SW 1271 (cell line): ENCODE data around the gene AKT1.
A peak's percentile ranks its signal among the peaks of the same experiment; 100 is the strongest.
"Not testable (repeated sequence)": the region's sequence is repeated elsewhere in the genome, so short reads cannot be mapped to it uniquely, and the experiment has no call there.

Experiments used
- DNase-seq, 2 experiments: peaks; one replicate each; lab custom pipeline; 2025; lab: John Stamatoyannopoulos, UW

The AKT1 gene

DNA sequence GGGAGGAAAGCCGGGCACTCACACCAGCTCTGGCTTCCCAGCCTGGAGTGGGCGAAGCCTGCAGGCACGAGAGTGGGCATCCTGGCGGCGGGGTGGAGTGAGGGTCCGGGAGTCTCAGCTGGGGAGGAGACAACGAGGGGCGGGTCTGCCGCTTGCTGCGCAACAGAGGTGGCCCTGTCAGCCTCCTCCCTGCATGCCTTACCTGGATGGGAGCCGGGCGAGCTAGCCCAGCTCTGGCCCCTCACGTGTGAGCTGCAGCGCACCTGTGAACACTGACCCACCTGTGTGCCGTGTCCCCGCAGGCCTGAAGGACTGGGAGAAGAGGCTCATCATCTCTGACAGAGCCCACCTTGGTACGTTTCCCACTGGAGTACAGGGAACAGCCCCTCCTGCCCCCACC lies 56.5 kb downstream of the AKT1 start:
- no peak for DNase-seq

DNA sequence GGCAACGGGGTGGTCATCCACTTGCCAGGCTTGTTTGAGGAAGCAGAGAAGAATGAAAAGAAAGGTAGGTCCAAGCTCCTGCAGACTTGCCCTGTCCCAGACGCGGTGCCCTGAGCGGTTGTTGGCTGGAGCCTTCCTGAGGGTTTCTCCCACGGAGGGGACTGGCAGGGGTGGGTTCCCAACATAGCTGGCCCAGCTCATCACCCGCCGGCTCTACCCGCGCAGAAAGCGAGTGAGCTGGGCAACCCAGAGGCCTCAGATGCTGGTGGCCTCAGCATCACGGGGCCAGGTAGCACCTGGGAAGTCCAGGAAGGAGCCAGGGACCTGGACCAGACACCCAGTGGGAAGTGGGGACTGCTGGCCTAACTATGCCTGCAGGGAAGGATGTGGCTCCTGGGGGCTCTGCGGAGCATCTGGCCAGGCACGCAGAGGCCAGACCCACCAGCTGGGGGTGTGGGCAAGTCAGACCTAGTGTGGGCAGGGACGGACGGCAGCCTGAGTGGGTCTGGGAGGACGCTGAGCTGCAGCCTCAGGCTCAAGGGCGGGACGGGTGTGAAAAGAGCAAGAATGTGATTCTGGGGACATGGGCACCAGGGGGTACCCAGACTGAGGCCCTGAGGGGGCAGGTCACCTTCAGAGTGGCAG lies 57.1 kb downstream of the AKT1 start:
- no peak for DNase-seq

DNA sequence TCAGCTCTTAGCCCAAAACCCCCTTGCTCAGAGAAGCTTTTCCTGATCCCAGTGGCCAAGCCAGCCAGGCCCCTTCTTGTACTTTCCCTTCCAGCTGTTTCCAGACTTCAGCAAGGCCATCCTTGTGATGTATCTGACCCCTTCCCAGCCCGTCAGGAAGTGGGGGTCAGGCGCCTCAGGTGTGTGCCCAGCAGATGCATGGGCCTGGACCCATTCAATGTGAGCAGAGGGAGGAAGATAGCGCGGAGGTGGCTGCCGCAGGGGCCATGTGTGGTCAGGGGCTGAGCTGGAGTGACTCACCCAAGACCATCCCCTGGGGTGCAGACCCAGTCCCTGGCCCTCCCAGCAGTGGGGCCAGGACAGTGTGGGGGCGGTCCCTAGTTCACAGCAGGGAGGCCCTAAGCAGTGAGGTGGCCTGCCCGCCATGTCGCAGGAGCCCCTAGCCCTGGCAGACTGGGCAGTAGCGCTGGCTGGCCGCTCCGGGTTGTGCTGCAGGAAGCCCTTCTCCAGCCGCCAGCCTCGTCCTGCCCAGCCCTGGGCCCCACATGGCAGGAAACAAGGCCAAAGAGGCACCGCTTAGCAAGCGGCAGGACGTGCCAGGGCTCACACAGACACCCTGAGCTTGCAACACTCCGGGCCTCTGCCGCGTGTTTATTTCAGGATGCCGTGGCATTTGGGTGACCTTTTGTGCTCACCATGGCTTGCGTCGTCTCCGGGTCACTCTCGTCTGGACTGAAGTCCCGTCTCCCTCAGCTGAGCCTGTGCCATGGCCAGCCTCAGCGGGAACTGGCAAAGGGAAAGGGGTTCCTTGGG lies 59.5 kb downstream of the AKT1 start:
- no peak for DNase-seq

DNA sequence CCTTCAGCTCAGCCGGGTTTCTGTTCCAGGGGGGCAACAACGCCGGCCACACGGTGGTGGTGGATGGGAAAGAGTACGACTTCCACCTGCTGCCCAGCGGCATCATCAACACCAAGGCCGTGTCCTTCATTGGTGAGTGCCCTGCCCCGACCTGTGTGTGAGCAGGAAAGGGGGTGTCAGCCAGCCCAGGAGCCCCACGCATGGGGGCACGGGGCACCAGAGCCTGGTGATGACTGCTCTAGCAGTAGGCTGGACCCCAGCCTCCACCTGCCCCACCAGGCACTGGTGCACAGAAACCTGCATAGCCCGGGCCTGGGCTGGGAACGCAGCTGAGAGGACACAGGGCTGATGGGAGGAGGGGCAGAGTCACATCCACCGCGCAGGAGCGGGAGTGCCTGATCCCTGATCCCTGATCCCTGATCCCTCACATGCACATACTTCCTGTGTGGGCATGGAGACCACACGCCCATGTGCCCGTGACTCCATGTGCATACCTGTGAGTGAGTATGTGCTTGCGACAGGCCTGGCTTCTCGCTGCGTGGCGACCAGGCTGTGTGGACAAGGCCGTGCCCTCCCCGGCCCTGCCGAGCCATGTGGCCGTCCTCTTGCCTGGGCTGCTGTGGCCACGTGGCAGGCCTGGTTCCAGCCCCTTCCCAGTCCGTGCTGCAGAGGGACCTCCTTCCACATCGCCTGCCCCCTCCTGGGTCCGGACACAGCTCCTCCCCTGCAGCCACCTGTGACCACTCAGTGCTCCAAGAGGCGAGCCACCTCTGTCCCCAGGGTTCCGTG lies 60.4 kb downstream of the AKT1 start:
- DNase-seq, result no peak

DNA sequence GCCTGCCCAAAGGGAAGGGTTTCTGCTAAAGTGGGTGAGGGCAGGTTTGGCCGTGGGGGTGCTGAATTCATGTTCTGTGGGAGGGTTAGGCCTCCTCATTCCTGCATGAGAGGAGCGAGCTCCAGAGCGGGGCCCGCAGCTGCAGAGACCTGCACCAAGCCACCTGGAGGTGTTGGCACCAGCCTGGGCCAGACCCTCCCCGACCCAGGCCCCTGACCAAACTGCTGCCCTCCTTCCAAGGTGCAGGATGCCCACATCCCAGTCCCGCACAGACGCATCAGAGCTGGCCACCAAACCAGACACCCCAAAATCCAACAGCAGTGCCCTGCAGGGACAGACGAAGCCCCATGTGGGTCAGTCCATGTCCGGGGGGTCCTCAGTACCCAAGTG lies 61.0 kb downstream of the AKT1 start:
- DNase-seq, result no peak

DNA sequence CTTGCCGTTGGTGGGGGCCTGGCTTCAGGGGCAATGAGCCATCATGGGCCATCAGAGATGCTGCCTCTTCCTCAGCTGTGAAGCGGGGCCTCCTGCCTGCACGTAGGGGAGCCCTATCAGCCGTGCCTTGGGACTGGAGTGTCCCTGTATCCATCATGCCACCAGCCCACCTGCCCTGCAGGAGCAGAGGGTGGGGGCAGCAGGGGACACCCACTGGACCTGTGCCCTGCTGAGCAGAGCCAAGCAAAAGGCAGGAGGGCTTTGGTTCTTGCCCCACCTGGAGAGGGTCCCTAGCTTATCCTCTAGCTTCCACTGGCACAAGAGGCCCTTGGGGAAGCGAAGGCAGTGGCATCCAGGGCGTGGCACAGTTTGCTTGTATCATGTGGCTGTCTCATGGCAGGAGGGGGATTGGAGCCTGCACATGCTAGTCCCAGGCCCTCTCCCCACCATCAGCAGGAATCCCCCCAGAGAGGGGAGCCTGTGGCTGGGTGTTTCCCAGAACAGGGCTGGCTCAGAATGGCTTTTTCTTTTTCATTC lies 61.4 kb downstream of the AKT1 start:
- no peak for DNase-seq

DNA sequence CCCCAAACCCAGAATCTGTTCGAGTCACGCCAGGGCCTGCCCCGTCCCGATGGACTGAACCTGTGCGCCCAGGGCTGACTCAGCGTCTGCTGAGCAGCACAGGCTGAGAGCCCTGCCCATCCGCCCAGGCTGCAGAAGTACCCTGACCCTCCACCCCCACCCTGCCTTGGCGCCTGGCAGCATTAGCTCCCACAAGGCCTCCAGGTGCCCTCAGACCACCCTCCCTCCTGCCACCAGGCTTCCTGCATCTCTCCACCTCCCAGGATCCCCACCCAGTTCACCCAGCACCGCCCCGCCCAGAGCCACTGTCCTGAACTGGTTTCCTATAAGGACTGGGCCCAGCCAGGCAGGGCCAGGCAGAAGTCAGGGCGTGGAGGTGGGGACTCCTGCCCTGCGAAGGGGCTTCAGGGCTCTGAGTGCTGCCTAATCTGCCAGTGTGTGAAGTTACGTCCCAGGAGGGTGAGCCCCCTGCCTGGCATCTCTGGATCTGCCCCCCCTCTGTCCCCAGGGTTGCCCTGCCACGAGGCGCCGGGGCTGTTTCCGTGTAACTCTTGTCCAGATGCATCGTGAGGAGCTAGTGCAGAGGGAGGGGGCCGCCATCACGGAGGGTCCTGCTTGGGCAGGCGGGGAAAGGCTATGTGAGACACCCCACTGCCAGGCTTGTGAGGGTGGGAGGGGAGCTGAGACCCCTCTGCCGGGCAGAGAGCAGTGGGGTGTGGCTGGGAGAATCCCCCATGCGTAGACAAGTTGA lies 62.4 kb downstream of the AKT1 start:
- DNase-seq, result no peak

DNA sequence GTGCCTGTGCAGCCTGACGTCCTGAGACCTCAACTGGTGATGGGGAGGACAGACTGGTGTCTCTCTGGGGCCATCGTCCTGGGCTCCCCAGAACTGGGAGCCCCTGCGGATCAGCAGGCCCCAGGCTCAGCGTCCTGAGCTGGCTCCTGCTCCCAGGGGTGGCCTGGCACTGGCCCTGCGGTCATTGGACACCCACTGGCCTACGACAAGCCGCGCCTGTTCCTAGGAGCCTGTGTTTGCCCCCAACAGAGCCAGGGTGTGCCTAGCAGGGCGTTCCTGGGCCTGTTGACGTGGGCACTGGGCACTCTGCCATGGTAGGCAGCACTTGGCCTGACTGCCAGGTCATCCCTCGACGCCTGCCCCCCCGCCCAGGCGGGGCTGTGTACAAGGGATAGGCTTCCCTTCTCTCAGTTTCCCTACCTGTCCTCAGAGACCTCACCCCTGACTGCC lies 63.2 kb downstream of the AKT1 start:
- no peak for DNase-seq

DNA sequence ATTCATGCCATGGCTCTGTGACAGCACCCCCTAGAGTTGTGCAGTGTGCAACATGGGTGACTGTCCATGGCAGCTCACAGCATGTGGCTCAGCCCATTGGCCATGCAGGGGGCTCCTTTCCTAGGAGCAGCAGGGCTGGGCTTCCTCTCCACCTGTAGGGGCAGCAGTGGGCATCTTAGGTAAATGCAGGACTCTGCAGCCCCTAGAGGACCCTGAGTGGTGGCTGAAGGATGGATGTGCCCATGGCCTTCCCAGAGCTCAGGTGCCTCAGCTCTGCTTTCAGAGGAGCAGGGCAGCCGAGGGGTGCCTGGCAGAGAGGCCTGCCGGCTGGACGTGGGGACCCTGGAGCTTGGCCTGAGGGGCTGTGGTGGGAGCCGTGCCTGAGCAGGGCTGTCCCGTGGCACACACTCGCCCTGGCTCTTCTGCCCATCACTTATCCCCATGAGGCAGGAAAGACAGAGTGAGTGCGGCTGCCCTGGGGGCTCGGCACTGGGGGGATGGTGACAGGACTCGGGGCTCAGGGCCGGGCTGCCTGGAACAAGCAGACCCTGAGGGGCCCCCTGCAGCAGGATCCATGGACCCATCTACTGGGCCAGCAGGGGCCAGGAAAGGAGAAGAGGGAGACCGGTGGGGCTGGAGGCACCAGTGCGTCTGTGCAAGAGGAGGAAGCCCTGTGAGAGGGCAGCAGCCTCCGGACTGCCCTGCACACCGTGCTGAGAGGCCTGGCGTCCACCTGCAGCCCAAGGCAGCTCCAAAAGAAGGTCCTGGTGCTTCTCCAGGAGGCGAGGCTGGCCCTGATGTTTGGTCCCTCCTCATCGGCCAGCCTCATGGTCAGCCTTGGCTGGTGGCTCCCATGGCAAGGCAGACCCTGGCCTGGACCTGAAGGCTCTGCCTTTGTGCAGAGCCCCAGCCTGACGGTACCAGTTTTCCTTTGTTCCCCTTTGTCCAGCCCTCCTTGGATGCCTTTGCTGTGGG lies 63.9 kb downstream of the AKT1 start:
- DNase-seq, result peak in 1 of 2 experiments; percentile 27

DNA sequence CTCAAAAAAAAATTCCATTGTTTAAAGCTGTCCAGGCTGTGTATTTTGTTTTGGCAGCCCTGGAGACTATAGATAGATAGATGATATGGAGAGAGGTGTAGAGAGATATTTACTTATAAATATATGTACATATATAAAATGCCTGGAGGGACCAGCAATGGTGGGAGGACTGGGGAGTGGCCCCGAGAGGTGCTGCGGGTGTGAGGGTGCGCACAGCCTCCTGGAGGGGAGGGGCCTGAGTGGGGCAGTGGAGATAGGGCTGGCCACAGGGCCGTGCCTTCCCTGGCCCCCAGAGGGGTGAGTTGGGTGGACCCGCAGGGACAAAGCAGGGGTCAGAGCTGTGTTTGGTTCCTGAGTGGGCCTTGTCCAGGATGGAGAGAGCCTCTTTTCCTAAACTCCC lies 65.1 kb downstream of the AKT1 start:
- no peak for DNase-seq

DNA sequence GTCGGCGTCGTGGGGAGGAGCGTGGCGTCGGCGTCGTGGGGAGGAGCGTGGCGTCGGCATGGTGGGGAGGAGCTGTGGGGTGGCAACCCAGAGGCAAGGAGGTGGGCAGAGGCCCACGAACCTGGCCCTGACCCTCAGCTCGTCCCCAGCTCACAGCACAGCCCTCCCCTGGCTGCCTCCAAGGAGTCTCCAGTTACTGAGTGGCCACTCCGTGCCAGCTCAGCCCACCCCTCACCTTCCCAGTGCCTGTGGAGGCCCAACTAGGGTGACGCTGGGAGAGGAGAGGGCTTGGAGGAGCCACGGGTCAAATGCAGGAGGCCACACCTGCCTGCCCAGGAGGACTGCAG lies 65.7 kb downstream of the AKT1 start:
- DNase-seq, result no peak

DNA sequence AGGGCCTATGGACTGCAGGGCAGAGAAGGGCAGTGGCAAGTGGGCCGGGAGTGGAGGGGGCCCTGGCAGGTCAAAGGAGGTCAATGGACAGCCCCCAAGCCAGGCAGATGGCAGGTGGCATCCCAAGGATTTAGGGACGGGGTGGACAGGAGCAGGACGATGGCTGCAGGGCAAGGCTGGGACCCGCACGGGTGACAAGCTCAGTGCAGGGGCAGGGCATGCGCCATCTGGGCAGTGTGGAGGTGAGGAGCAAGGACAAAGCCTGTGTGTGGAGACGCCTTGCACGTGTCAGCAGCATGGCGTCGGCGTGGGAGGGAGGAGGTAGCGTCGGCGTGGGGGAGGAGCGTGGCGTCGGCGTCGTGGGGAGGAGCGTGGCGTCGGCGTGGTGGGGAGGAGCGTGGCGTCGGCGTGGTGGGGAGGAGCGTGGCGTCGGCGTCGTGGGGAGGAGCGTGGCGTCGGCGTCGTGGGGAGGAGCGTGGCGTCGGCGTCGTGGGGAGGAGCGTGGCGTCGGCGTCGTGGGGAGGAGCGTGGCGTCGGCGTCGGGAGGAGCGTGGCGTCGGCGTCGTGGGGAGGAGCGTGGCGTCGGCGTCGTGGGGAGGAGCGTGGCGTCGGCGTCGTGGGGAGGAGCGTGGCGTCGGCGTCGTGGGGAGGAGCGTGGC lies 66.2 kb downstream of the AKT1 start:
- not testable (repeated sequence) for DNase-seq

DNA sequence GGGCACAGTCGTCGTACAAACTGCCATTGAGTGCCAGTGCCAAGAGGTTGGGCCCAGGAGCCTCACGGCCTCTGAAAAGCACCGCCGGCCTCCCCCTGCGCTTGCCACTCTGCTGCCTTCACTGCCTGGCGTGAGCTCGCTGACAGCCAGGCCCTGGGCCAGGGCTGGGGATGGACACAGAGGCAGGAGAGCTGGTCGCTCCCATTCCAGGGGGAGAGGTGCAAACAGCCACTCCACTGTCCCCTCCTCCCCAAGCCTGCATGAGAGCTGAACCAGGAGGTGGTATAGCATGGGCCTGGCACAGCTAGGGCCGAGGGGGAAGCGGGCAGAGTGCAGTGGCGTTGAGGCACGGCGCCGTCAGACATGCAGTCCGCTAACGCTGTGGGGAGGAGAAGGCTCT lies 66.9 kb downstream of the AKT1 start:
- DNase-seq, result no peak

DNA sequence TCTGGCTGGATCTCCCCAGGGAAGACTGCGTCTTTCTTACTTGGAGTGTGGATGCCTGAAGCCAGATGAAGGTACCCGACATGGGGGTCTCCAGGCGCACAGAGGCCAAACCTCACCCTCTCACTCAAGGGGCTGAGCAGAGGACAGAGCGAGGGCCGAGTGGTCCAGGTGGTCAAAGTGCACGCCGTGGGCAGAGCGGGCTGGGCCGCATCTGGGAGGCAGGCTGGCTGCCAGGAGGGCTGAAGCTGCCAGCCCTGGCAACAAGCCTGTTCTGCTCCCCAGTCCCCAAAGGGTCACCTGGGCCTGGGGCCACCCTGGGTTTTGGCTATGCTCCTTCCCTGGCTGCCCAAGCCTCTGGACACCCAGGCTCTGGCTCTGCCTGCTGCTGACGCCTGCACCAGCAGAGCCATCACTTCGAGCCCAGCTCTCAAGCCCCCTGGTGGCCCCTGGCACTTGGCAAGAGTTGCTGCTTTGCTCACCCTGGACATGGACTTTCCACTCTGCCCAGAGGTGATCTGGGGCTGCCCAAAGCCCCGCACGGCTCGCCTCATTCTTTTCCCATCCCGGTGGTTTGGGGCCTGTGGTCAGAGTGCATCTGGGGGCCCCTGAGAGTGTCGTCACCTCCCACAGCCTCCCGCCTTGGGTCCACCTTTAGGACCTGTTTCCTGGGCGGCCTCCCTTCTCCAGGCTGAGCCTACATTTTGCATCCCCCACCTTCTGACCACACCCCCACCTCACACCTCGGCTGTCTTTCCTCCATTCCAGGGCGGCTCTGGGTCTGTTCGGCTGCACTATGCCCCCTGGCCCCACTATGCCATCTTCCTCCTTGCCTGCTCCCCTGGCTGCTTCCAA lies 68.7 kb downstream of the AKT1 start:
- peak in 1 of 2 experiments; percentile 11 for DNase-seq

DNA sequence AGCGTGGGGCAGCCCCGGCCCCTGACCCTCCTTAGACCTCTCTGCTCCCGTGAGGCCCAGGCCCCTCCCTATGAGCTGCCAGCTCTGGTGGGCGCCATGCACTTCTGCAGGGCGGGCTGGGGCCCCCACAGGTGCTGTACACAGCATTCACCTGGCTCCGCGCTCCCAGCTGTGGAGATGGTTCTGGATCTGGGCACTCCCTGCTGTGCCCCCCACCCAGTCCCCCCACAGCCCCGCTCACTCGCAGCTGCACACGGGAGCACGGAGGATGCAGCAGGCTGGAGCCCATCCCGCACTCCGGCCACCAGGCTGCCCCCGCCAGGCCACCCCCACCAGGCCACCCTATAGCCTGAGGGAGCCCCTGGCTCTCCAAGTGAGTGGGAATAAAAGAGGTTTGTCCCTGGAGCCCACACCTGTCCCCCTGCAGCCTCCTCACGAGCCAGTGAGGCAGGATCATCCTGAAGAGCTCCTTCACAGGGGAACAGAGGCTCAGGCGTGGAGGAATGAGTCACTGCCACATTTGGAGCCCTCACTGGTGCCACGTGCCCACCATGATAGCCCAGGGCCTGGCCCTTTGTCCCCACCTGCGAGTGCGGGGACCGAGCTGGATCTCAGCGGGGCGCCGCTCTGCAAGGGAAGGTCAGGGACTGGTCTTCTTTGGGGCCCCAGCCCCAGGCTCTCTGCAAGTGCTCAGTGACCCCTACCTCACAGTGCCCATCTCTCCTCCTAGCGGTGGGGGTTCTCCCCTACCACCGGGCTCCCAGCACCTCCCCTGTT lies 69.6 kb downstream of the AKT1 start:
- DNase-seq, result no peak

DNA sequence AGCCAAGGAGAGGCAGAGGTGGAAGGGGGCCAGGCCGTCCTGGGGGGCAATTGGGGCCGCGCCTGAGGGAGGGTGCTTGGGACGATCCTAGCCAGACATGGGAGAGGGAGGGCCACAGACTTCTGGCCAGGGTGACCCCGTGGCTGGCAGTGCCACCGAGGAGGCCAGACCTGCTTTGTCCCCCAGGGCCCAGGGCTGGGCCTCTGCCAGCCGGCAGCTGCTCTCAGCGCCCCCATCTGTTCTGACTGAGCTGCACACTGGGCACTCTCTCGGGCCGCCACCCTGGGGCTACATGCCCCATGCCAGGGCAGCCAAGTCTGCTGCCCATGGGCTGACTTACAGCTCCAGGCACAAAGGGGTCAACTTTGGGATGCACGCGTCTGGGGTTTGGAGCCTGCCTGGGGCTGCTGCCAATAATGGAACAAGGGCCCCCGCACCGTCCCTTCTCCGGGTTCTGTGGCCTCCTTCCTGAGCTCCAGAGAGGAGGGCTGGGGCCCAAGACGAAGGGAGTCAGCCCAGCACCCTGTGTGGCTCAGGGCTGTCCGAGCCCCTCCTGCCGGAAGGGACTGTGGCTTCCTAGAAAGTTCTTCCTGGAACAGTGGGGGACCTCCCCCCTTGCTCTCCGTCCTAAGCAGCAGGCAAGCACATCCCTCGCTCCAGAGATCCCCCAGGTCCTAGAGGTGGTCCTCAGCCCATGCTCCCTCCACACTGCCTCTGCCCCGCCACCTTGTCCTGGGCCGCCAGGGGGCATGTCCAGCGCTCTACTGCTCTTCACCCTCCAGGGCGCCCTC lies 70.4 kb downstream of the AKT1 start:
- peak; percentile 21 to 33 for DNase-seq

DNA sequence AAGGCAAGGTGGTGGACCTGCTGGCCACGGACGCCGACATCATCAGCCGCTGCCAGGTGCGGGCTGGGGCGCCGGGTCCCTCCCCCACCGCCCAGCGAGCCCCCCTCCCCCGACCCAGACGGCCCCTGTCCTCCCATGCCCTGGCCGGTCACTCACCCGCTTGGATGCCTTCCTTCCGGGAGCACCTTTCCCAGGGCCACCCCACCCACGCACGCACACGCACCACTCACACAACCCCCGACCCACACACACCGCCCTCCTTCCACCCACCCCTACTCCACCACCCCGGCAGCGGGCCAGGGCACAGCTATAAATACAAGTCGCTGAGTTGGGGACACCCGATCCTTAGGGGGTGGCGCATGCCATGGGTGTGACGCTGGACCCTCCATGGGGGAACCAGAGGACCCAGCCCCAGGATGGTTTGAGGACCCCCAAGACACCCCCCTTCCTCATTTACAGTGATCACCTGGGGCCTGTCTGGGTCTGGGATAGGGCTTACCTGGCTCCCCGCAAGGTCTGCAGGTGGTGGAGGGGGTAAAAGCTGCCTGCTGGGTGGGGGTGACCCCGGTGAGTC lies 71.1 kb downstream of the AKT1 start:
- peak in 1 of 2 experiments; percentile 22 for DNase-seq
